Activated CD4-positive, CD25-positive, alpha-beta regulatory T cell treated with anti-CD3 and anti-CD28 coated beads, Interleukin-2, amount 50 U/mL, for 72 hours (primary cell): ENCODE data around the gene CNPY1.

Experiments used
- DNase-seq: peaks from one replicate; pipeline ENCODE4 v3.0.0; 2021

The CNPY1 gene

DNA sequence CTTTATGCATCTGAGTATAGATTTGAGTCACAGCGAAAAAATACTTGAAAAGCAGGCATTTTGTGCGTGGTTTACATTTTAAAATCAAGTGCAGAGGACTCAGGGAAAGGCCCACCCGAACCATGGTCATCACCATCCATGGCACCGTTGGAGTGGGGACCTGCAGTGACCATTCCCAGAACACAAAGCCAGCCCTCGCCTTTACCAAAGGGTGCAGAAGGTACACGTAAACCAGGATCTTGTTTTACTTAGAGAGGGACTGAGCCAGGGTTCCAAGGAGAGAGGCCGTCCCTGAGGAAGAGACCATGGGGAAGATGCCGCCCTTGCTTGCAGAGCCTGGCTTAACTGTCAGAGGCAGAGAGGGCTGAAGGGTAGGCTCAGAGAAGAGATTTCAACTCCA is 12.0 kb upstream of the CNPY1 start:
- DNase-seq = no peak

DNA sequence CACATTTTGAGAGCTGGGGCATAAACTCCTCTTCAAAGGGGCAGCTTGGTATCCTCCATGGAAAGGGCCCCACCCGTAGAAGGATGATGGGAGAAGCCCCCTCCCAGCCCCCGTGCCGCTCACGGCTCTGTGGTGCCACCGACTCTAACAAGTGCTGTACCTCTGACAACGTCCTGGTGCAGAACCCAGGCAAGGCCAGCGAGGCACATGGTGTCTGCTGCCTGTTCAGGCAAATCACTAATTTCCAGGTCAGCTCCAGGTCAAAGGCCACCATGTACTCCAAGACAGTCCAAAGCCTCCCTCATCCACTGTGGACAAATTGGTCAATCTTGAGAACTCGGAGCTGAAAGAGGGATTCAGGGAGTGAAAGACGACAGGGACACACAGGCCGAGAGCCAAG is 11.4 kb upstream of the CNPY1 start:
- no peak for DNase-seq

DNA sequence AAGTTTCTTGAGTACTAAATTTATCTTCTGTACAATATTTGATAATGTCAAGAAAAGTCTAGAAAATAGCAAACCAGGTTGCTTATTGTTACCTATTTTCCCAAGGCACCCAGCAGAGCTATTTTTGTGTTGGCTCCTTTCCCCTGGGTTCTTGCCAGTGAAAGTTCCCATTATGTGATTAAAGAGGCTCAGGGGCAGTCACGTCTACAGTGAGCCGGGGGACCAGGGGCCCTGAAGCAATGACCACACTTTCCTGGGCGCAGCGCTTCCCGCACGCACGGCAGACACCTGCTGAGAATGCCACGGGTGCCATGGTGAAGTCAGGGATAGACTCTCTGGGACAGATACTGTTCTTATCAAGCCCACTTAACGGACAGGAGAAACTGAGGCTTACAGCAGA is 10.4 kb upstream of the CNPY1 start:
- DNase-seq = no peak

DNA sequence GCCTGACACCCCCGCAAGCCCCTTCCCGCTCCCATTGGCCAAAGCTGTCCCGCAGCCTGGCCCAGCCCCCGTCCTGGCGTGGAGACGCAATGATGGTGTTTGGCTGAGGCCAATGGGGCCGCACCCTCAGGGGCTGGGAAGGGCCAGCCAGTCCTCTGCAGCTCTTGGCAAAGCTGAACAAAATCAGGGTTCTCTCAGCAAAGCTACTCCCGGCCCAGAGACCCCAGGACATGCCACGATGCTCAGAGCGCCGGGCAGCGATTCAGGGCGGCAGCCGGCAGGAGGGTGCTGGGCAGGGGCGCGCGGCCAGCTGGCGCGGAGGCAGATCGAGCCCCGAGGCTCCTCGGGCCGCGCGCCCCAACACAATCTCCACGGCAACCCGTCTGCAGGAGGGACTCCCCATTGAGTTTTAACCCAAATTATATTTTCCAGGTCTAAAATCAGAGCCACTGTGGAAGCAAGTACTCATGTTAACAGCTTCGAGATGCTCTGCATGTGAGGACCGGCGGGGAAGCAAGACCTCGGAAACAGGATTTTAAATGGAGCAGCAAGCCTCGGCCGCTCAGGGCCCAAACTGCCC is 8.8 kb upstream of the CNPY1 start:
- no peak for DNase-seq

DNA sequence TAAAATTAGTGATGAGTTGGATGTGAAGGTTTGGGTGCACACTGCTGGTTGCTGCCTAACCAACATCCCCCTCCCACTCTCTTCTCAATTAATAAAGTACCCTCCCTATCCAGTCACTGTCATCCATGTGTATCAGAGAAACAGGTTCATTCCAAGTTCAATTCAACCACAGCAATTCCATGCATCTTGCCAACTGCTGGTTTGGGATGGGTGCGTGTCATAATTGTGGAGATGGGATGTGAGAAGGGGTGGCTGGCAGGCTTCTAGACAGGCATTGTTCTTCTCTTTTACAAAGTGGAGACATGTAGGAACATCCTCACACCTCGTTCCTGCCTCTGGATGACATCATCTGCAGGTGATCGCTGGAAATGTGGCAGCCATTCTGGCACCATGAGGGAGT is 7.5 kb upstream of the CNPY1 start:
- no peak for DNase-seq

DNA sequence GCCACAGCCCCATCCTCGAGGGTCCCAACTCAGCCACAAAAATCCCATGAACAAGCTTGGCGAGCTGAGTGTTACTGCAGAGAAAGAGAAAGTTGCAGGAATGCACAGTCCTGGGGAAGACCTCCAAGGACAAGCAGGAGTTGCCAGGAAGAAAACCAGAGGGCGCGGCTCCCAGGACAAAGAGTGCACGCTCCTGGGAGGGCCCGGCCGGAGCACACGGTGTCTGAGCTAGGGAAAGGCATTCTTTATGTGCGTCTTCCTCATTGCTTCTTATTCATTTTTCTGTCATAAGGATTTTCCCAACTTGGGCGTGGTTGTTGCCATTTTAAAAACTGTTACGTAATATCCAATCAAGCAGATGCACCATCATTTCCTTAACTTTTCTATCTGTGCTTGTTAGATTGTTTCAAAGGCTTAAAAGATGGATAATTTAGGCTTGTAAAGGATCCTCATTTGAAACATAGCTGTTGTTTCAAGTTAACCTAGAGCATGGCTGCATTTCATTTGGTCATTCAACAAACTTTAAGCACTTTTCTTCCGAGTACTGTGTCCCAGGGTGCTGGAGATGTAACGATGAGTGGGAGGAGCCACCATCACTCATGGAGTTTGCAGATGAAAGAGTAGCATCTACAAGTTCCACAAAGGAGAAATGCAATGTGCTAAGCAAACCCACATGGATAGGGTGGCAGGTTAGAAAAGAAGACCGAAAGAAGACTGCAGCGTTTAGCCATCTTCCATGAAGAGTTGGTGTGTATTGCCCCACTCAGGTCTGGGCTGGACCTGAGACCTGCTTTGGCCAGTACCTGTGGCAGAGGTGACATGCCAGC is 5.6 kb upstream of the CNPY1 start:
- DNase-seq = no peak

DNA sequence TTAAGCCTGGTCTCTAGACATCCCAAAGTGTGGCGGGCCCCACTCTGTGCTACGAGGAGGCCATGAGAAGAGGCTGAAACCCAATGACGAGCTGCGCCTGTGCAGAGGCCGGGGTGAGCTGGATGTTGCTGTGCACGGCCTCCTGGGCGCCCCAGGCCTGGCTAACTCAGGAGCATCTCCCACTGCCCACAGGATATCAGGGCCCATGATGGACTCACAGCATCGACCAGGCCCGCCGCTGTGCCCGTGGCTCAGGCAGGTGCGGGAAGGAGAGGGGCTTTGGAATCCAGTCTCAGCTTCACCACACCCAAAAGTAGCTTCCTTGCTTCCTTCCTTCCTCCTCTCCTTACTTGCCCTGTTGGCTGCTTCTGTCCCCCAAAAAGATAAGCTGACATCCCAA is 4.6 kb upstream of the CNPY1 start:
- no peak for DNase-seq

DNA sequence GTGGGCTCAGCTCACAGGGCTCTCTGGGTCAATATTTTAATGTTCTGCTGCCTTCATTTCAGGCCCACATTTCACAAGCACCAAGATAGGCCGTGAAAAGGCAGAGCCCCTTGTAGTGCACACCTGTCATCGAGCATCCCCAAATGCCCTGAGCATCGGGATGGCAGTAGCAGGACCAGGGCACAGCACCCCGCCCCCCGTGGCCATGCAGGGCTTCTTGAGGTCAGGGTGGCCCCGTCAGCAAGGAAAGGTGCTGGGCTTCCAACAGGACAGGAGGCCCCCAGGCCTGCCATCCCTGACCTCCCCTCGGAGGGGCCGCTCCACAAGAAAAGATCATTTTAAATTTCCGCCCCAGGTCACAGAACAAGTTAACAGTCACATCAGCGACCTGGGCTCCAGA is 2.9 kb upstream of the CNPY1 start:
- DNase-seq = no peak

DNA sequence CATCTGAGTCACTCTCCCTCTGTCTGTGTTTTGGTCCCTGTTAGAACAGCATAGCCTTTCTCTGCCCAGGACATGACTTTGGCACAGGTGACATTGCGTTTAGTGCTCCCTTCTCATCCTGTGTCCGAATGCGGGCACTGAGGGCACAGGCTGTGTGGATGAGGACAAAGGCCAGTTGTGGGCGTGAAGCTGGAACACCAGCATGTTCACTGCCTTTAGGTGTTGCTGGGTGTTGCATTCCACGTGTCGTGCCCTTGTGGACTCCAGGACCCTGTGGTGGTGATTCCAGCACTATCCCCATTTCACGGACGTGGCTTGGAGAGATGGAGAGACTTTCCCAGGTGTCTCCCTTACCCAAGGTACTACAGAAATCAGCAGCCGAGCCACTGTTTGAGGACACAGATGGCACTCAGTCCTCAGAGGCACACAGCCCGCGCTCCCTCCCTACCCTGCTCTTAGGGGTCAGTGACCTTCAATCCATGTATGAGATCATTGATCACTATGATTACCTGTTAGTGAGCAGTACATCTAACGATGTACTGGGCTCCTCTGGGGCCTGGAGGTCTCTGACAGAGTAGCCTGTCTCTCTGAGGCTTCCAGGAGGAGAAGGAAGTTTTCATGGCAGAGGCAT is 917 bp upstream of the CNPY1 start:
- no peak for DNase-seq

DNA sequence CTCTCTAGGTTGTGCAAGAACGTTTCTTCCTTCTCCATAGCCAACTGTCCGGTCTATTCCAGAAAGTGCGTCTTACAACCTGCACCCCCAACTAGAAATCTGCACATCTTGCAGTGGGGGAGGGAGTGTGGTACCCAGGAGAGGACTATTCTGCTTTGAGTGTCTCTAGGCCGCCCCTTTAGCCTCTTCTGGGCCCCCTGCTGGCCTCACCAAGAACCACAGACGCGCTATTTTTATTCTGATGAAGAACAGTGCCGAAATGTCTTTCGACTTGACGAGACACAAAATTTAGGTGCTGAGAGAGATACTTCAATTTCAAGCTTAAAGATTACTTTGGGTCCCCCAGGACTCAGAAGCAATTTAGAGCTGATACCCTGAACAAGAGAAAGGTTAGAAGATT is 1.0 kb downstream of the CNPY1 start:
- DNase-seq = no peak

DNA sequence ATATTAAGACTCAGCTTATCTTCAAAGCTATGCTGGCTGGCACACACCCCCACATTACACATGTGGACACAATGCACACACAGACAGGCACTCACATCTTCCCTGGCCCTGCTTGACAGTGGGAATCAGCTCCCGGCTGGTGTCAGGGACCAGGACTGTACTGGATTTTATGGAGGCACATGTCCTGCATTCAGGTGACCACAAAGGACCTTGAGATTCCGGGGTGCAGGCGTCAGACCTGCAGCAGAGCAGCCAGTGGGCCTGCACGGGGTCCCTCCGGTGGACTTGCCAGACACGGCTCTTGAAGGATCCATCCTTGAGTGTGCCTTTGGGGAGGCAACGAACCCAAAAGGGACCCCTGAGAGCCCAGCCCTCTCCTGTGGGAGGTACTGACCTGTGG is 1.9 kb downstream of the CNPY1 start:
- DNase-seq = no peak

DNA sequence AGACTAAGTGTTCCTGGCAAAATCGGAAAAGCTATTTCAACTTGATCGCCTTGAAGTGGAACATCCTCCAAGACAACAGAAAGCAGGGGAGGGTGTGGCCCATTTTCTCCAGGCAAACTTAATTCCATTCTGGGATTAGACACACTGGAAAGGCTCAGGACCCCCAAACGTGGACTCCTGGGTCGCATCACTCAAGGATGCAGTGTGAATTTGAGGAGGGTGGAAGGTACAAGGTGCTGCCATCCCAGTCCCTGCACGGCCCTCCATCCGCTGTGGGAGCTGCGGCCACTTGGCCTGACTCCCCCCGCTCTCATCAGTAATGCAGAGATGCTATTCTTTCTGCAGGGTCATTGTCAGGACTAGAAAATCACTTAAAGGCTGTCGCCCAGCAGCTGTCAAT is 2.4 kb downstream of the CNPY1 start:
- DNase-seq = no peak

DNA sequence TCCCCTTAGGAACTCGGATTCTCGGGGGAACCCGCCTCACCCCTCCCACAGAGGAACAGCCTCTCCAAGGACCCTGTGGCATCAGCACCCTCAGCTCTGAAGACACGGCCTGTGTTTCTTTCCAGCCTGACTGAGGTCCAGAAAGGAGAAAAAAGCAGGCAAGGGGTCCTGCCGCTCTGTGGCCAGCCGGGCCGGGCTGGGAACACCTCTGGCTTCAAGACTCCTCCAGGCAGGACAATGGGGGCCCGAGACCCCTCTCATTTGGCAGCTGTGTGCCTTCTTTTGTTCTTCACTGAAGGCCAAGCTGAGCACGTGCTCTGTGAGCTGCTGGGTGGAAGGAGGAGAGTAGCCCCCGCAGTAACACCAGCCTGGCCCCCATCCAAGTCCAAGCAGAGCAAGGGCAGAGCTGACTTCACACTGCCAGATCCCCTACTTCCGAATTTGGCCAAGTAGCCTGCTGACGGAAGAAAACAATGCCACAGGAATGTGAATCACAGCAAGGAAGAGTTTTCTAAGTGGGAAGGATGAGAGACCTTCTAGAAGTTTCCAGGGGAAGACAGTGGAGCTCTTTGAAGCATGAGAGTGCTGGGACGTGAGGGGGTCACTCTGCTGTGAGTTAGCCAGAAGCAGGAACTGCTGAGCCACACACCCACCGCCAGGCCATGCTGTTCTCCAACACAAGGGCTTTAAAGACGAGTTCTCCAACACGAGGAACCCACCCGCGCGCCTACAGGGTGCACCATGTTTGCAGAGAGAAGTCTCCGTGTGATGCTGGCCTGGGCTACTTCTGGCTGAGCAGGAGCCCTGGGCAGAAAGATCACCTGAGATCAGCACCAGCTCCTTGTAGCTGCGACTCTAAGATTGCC is 3.1 kb downstream of the CNPY1 start:
- no peak for DNase-seq

DNA sequence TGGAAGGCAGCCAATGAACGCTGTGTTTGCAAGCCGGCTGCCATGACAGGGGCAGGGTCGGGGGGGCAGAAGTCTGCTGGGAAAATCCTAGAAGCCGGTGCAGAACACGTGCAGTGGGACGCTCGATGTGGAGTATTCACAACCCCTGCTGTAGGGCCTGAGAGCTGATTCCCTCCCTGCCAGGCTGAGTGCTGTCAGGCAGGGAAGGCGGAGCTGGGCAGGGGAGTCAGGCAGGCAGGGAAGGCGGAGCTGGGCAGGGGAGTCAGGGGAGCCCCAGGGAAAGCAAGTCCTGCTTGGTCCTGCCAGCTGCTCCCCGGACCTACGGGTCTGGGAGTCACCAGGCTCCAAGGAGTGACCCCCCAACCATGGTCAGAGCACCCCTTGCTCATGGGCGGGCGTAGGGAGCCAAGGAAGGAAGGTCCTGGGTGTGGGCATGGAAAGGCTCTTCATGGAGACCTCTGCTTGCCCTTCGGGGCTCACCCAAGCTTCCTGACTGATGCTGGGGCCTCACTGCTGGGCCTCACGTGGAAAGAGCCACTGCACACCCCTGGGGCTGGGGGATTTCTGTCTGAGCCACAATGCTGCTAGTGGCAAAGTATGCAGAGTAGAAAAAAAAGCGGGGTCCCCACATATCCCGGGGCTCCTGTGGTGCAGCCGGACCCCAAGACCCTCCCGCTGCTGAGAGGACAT is 4.2 kb downstream of the CNPY1 start:
- no peak for DNase-seq

DNA sequence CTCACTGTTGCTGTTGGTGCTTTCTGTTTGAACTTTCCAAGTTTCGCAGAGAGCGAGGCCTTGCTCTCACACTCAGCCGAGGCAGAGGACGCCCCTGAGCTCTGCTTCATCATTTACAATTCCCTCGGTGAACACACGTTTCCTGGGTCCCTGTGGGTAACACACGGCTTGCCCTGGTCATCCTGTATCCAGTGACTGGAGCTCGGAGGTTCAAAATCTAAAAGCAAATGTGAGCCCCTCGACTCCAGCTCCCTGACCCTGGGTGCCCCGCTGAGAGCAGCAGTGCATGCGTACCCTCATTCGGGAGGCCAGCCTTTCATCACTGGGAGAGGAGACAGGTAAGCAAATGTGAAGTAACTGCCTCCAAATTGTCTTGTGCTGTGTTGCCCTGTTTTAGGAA is 5.8 kb downstream of the CNPY1 start:
- no peak for DNase-seq

DNA sequence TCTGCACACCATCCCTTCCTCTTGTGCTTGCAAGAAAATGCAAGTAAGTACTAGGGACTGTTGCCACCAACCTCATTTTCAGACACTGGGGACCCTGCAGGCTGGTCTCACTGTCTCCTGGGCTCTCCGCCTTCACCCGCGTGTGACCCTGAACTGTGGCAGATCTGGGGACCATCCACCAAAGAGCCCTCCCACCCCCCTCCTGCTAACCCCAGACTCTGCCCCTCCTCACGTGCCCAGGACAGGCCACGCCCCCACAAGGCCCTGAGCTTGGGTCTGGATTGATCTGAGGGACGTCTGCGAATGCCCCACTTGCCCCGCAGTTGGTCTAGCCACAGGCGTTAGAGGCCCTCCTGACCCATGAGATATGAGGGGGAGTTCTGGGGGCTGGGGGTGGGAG is 8.1 kb downstream of the CNPY1 start:
- DNase-seq = no peak

DNA sequence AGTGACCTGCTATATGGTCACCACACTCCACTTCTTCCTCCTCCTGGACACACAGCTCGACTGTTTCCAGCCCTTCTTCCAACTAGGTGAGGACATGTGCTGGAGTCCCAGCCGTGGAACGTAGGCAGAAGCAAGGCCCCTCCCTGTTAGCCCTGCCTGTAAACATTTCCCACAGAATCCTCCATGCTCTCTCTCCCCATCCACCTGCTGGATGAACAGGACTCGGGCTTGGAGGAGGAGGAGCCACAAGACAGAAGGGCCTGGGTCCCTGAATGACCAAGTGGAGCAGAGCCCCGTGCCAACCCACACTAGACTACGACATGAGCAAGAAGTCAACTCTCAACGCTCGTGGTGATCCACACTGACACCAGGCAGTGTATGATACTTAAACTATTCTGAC is 9.9 kb downstream of the CNPY1 start:
- no peak for DNase-seq

DNA sequence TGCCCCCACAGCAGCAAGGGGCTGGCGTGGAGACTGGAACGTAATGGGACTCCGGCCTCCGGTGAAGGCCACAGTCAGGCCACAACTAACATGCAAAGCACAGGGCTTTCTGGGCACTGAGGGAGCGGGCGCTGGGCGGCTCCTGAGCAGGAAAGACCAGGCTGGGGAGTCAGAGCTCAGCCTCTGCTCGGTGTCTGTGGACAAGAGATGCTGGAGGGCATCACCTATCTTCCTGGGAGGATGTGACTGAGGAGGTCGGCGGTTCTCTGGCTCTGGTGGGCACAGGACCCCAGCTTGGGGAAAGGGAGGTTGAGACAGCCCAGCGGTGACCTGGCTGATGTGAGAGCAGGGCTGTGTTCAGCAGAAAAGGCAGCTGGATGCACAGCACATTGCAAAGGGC is 11.7 kb downstream of the CNPY1 start:
- DNase-seq = no peak

DNA sequence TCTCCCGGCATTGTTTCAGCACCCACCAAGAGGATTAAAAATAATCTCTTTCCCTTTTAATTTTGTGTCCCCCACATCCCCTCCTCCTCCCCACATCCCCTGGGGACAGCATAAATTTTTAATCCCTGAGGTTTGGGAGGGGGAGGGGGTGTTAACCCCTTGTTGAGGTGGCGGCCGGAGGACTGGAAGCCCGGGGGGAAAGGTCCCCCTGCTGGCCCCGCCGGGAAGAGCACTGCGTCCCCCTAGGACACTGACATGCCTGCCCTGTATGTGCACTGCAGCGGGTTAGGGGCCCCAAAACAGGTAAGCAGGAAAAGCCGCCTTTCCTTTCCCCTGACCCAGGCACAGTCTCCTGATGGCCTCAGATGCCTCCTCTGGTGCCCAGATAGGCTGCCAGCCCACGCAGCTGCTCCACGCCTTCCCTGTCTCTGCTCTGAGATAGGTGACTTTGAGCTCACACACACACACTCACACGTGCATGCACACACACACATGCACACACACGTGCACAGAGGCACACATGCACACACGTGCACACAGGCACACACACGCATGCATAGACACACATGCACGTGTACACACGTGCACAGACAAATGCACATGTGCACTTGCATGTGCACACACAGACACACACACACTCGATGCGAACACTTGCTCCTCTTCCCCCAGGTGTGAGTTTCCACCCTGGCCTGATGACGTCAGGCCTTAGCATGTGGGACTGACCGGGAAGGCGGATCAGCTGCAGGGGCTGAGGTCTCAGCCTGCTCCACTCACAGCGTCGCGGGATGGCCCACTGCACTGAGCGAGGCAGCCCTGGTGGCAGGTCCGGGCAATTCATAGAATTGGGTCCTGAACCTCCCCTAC is 12.3 kb downstream of the CNPY1 start:
- DNase-seq = no peak

DNA sequence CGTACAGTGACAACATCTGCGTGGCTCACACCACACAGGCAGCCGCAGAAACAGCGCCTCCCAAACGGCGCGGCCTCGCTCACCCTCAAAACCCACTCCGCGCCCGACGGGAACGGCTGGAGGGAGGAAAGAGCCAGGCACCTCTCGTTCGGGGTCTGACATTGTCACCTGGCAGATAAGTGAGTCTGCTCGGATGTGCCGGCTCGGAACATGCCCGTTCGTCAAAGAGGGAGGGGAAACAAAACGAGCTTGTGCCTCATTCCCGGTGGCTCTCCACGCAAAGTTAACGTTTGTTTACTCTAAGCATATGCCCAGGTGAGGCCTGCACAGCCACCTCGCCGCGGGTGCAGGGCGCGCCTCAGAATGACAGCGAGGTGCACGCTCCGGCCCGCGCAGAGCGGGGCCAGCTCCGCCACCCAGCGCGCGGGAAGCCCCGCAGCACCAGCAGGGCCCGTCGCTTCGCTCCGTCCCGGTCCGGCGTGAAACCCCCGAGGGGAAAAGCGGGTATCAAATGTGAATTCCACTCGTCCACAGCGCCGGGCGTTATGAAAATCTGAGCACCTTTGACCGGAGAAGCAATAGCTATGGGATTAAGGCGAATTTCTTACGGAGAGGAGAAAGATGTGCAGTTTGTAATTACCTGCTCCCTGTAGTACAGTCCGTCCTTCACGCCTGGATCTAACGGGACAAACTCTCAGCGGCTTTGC is 13.1 kb downstream of the CNPY1 start:
- no peak for DNase-seq

DNA sequence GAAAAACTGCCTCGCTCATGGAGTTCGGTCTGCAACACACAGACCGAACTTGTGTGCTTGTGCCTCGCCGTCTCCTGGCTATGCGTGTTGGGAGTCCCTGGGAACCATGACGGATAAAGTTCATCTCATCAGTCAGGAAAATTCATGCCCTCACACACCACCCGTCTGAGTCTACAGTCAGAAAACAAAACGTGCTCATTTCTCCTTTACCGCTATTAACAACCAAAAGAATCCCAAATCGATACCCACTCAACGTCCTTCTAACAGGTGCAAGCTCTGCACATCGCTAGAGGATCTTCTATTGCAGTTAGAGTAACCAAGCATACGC is 13.6 kb downstream of the CNPY1 start:
- no peak for DNase-seq
